ENCODE results near the gene UBTD1. TPM values are rescaled to one million over a fixed set of nuclear protein-coding genes. Genes with fewer than 3 reads are reported as not detected.

Gene UBTD1
- total RNA-seq, 1 experiment from 2014 or later = 19.0 TPM

DNA sequence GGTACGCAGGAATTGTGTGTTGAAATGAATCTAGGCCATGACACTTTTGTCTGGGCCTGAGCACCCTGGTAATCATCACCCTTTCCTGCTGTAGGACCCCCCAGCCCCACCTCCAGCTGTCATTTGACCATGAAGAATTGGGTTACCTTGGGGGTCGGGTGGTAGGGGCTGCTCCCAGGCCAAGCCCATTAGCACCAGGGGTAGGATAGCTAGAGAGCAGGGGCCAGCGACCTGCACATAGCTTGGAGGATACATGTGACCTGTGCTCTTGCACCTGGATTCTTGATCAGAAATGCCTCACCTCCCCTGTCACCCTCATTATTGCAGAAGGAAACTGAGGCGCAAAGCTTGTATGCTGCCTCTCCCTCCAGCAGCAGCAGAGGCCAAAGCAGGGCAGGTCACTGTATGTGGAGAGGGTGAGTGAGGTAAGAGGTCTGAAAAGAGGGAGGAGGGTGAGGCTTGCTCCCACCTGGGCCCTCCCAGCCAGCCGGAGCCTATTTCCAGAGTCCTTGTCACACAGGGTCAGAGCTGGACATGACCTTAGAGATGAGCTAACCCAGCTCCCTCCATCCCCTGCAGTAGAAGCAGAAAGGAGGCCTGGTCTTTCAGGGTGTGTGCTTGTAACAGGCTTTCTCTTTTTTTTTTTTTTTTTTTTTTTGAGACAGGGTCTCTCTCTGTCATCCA is 38.6 kb downstream of the UBTD1 start:
- Histone ChIP-seq H2BK15ac (ENCODE audit: low read depth, low read length) (no peak overlapping the region), H3K23me2 (ENCODE audit: insufficient read length, low read depth, low read length, poor library complexity, severe bottlenecking) (no peaks in the 10 kb centered on the region), H3K79me2 (ENCODE audit: insufficient read depth, low read length) (no peaks in the 10 kb centered on the region; the same call in 1 of the 2 replicates), H3K27me3 (ENCODE audit: insufficient read depth, low read length) (no peaks in the 10 kb centered on the region), H2BK5ac (ENCODE audit: insufficient read length, low read length) (no peak overlapping the region), H3K79me1 (ENCODE audit: insufficient read depth, low read depth, low read length, poor library complexity, severe bottlenecking) (no peaks in the 10 kb centered on the region), H2AFZ (ENCODE audit: low read length) (no peak overlapping the region), H4K91ac (ENCODE audit: insufficient read length, low read depth, low read length) (no peak overlapping the region), H3K4ac (ENCODE audit: low read depth, low read length) (no peak overlapping the region), H3K4me1 (ENCODE audit: insufficient read depth, low read length) (no peaks in the 10 kb centered on the region; the same call in 1 of the 2 replicates), H3K18ac (ENCODE audit: insufficient read length, low read depth, low read length) (no peak overlapping the region), H3K14ac (ENCODE audit: insufficient read depth, low read length) (no peak overlapping the region), H3K56ac (ENCODE audit: insufficient read length, low read depth, low read length) (no peak overlapping the region), H4K8ac (replicated peaks; ENCODE audit: insufficient read length, low read depth, low read length) (no peak overlapping the region), H3K9ac (ENCODE audit: extremely low read depth, insufficient read length, low read length) (no peak overlapping the region), H3T11ph (ENCODE audit: low read length) (no peak overlapping the region), H2BK120ac (ENCODE audit: low read depth, low read length, poor library complexity, severe bottlenecking) (no peak overlapping the region), H2AK5ac (ENCODE audit: insufficient read length, low read length) (no peak overlapping the region), H2BK20ac (ENCODE audit: low read depth, low read length, poor library complexity, severe bottlenecking) (no peak overlapping the region), H2BK12ac (ENCODE audit: insufficient read length, low read depth, low read length) (no peak overlapping the region), H3K23ac (ENCODE audit: insufficient read length, low read depth, low read length) (no peak overlapping the region), H4K5ac (ENCODE audit: insufficient read length, low read depth, low read length) (no peak overlapping the region), H3K4me2 (ENCODE audit: insufficient read depth, insufficient read length, low read length) (no peak overlapping the region), H3K27ac (ENCODE audit: insufficient read length, low read depth, low read length) (no peak overlapping the region), H3K9me3 (ENCODE audit: control insufficient read depth, low read depth, low read length) (no peaks in the 10 kb centered on the region), H4K20me1 (ENCODE audit: control insufficient read depth, insufficient read depth, insufficient read length) (no peaks in the 10 kb centered on the region)
- no CpG with 5 or more reads among the region's 5 CpGs for WGBS (ENCODE audit: extremely low coverage, insufficient read length, low lambda C conversion rate)
- Mint-ChIP-seq H3K27me3 (ENCODE audit: low read depth) (no peaks in the 10 kb centered on the region), H3K36me3 (ENCODE audit: insufficient read depth in 1 of 3, low read depth in 3 of 3) (no peaks in the 10 kb centered on the region; a peak in 1 of 7 replicates), H3K27ac (no peak overlapping the region), H3K4me3 (no peak overlapping the region), H3K4me1 (peaks cover 32 to 47% of the 10 kb centered on the region in 2 experiments), H3K9me3 (no peaks in the 10 kb centered on the region; a peak in 1 of 5 replicates)
- TF ChIP-seq, protein P1, sequence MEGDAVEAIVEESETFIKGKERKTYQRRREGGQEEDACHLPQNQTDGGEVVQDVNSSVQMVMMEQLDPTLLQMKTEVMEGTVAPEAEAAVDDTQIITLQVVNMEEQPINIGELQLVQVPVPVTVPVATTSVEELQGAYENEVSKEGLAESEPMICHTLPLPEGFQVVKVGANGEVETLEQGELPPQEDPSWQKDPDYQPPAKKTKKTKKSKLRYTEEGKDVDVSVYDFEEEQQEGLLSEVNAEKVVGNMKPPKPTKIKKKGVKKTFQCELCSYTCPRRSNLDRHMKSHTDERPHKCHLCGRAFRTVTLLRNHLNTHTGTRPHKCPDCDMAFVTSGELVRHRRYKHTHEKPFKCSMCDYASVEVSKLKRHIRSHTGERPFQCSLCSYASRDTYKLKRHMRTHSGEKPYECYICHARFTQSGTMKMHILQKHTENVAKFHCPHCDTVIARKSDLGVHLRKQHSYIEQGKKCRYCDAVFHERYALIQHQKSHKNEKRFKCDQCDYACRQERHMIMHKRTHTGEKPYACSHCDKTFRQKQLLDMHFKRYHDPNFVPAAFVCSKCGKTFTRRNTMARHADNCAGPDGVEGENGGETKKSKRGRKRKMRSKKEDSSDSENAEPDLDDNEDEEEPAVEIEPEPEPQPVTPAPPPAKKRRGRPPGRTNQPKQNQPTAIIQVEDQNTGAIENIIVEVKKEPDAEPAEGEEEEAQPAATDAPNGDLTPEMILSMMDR (conservative IDR thresholded peaks at IDR 0.05) = no peak
- DNase-seq = no peak
